Mucosa of descending colon (tissue), 3 donors: ENCODE data around the gene DLGAP1. TPM values are rescaled to one million over a fixed set of nuclear protein-coding genes. Genes with fewer than 3 reads are reported as not detected.

Experiments used
- ATAC-seq: fragments of 200-7000 bp; cut with Tn5 transposase; one replicate; pipeline ENCODE4 v1.9.1; 2020; ENCODE audit warnings: mild to moderate bottlenecking, moderate library complexity
- DNase-seq, 3 donors: peaks; one replicate each; pipeline ENCODE4 v3.0.0-alpha.2; 2020
- H3K36me3 ChIP-seq: fragments of 200-600 bp; one replicate; pipeline ENCODE4 v1.8.0; 2021; ENCODE audit warnings: low read depth, mild to moderate bottlenecking
- H3K4me1 ChIP-seq: fragments of 200-600 bp; one replicate; pipeline ENCODE4 v1.8.0; 2021; ENCODE audit warnings: low read depth, mild to moderate bottlenecking
- H3K4me3 ChIP-seq: fragments of 200-600 bp; one replicate; pipeline ENCODE4 v1.8.0; 2021; ENCODE audit warnings: mild to moderate bottlenecking
- H3K9me3 ChIP-seq: fragments of 200-600 bp; one replicate; pipeline ENCODE4 v1.8.0; 2021; ENCODE audit warnings: mild to moderate bottlenecking
- intact Hi-C, 2 donors: fragments of 100-400 bp; cut with DNase I in 1 of 2; cut with micrococcal nuclease in 1 of 2; formaldehyde crosslinking; loops; one replicate each; pipeline versions ENCODE4 v1.11.0 to v1.11.1; 2022; cut with DNase I, micrococcal nuclease
- total RNA-seq, 3 donors: library from RNA; stranded (reverse); fragmentation: NEBNext Ultra II Directional in 2 of 3; extraction: Animal tissue kit (Norgen Biotek cat#: 25700) in 2 of 3; gene quantifications; one replicate each; pipeline versions ENCODE4 v1.2.1 to v1.2.4, GENCODE V29; 2021 to 2023
- TF ChIP-seq, protein P1 (sequence below): fragments of 200-600 bp; IDR thresholded peaks from one replicate; pipeline ENCODE4 v1.8.0; 2022; ENCODE audit warnings: antibody characterized with exemption, mild to moderate bottlenecking
- donor health status: DM: no; HTN: no; CAD: no; lungs with moderate emphysema.
- donor health status: DM: no; HTN: no; CAD: no.
- donor health status: DM: no; HTN: yes; CAD: no.

The DLGAP1 gene
- total RNA-seq, 3 donors from 2014 or later = 0.46 to 6.8 (median 4.1) TPM

DNA sequence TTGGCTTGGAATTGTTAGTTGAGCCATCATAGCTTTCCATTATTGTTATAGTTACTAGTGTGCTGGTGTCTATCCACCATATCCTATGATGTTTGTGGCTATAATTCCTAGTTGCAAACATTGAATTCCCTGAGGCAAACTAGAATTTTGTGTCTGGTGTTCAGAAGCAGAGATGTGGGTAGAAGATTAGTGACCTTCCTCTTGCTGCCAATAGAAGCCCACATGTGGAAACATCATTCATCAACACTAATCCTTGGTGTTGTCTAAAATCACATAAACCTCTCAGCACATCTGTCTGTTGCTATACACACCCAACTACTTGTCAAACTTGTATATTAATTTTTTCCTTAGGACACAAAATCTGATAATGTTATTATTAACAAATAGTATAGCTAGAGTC is 631.0 kb downstream of the DLGAP1 start:
- H3K4me3 ChIP-seq = no peak overlapping the region
- no peaks in the 10 kb centered on the region for H3K36me3 ChIP-seq
- DNase-seq = no peak
- no peaks in the 10 kb centered on the region for H3K9me3 ChIP-seq
- no peaks in the 10 kb centered on the region for H3K4me1 ChIP-seq
- TF ChIP-seq, protein P1, sequence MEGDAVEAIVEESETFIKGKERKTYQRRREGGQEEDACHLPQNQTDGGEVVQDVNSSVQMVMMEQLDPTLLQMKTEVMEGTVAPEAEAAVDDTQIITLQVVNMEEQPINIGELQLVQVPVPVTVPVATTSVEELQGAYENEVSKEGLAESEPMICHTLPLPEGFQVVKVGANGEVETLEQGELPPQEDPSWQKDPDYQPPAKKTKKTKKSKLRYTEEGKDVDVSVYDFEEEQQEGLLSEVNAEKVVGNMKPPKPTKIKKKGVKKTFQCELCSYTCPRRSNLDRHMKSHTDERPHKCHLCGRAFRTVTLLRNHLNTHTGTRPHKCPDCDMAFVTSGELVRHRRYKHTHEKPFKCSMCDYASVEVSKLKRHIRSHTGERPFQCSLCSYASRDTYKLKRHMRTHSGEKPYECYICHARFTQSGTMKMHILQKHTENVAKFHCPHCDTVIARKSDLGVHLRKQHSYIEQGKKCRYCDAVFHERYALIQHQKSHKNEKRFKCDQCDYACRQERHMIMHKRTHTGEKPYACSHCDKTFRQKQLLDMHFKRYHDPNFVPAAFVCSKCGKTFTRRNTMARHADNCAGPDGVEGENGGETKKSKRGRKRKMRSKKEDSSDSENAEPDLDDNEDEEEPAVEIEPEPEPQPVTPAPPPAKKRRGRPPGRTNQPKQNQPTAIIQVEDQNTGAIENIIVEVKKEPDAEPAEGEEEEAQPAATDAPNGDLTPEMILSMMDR = no peak
- no peak for ATAC-seq
- intact Hi-C loops = no loop called here

DNA sequence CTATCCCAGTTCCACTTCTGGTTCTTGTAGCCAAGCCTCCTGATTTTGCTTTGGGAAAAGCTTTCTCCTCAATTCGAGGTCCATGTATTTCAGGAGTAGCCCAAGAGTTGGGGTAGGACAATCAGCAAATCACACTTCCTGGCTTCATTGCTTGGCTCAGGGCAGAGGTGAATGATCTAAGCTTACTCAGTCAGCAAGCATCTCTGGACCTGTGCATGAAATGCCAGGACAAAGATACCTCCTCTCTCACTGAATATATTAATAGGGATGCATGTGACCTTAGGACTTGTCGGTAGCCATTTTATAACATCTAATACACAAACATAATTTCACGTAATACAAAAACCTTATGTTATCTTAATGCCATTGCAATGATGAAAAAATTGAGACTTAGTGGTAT is 632.0 kb downstream of the DLGAP1 start:
- no peaks in the 10 kb centered on the region for H3K4me1 ChIP-seq
- H3K4me3 ChIP-seq = no peak overlapping the region
- no peak for ATAC-seq
- no peaks in the 10 kb centered on the region for H3K36me3 ChIP-seq
- DNase-seq = no peak
- intact Hi-C loops = no loop called here
- TF ChIP-seq, protein P1 = no peak
- H3K9me3 ChIP-seq = no peaks in the 10 kb centered on the region

DNA sequence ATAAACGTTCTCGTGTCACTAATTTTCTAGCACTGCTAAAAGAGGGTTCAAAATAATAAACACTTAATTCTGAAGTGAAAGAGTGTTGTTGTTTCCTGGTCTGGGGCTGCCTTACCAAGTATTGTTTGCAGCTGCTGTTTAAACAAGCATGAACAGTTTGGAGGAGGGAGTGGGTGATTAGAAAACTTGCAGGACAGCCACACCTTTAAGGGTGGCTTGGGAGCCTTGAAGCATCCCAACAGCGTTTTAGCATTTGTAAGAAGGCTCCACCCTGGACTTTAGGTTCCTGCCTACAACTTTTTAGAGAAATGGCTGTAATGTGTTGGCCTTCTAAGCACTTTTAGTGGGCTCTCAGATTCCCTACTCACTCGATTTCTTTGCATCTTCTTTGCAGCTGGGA is 633.6 kb downstream of the DLGAP1 start:
- Histone ChIP-seq H3K4me1 (no peaks in the 10 kb centered on the region), H3K9me3 (no peaks in the 10 kb centered on the region), H3K36me3 (no peaks in the 10 kb centered on the region), H3K4me3 (no peak overlapping the region)
- ATAC-seq = no peak
- TF ChIP-seq, protein P1 = no peak
- DNase-seq = no peak
- intact Hi-C loops = no loop called here

DNA sequence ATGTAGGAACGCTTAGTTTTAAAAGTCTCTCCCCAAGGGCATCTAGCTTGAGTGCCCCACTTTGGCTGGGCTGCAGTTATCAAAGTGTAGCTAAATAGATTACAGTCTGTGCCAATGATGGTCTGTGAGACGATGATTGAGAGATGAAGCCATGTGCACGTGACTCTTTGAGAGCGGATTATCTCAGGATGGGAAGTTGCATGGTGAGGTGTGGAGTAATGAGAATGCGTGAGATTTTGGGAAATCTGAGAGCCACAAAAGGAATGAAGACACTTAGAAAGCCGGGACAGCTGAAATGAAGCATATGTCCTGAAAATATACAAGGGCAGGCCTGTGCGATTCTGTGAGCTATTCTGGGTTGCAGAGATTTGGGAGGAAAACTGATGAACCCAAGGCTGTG is 635.1 kb downstream of the DLGAP1 start:
- ATAC-seq (no peak), DNase-seq (no peak)
- H3K36me3 ChIP-seq = no peaks in the 10 kb centered on the region
- intact Hi-C loops = no loop called here
- no peak overlapping the region for H3K4me3 ChIP-seq
- no peaks in the 10 kb centered on the region for H3K4me1 ChIP-seq
- H3K9me3 ChIP-seq = no peaks in the 10 kb centered on the region
- TF ChIP-seq, protein P1 = no peak

DNA sequence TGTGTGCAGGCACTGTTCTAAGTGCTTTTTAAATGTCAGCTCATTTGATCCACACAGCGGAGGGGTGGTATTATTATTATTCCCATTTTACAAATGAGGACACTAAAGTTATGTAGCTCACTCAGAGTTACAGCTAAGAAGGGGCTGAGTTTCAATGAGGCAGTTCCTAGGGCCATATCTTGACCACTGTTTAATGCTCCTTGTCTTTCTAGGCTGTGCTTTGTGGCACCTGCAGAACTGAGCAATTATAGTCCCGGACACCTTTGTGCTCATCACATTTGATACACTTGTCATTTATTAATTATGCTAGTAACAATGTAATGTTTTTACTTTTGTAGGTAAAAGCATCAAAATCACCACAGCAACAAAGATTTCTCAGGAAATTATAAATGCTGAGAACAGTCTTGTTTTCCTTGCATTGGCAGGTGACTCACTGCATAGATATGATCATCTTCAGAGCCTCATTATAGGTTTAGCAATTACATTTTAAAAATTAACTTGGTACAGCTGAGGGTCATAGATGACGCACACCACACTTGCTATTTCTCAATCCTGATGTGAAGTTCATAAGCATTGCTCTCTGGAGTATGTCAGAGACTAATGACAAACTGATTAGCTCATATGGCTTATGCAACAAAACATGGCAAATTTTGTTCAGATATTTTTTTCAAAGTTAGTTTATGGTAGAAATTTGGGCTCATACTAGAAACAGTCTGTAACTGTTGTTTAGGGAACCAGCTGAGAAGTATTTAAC is 638.3 kb downstream of the DLGAP1 start:
- DNase-seq (no peak), ATAC-seq (peak; percentile 52)
- Histone ChIP-seq H3K4me3 (no peak overlapping the region), H3K36me3 (no peaks in the 10 kb centered on the region), H3K9me3 (no peaks in the 10 kb centered on the region), H3K4me1 (no peaks in the 10 kb centered on the region)
- TF ChIP-seq, protein P1 = no peak
- intact Hi-C loops = no loop called here
